Nephron progenitor cell (in vitro differentiated cells): ENCODE measurements around the gene KIAA1217.

Source experiments
- DNase-seq: peaks from one replicate; pipeline ENCODE4 v3.0.0; 2021
- H3K27ac Mint-ChIP-seq: 2 replicates; pipeline ENCODE4 v1.8.0; 2021; ENCODE audit warnings: mild to moderate bottlenecking, moderate library complexity, mixed read lengths
- H3K27me3 Mint-ChIP-seq: 2 replicates; pipeline ENCODE4 v1.8.0; 2021; ENCODE audit warnings: mild to moderate bottlenecking, low read depth, mixed read lengths; ENCODE audit not compliant: poor library complexity
- H3K36me3 Mint-ChIP-seq: 2 replicates; pipeline ENCODE4 v1.8.0; 2021; ENCODE audit warnings: low read depth, mixed read lengths
- H3K4me1 Mint-ChIP-seq: 2 replicates; pipeline ENCODE4 v1.8.0; 2021; ENCODE audit warnings: mixed read lengths
- H3K4me3 Mint-ChIP-seq: 2 replicates; pipeline ENCODE4 v1.8.0; 2021; ENCODE audit warnings: mild to moderate bottlenecking, moderate library complexity, mixed read lengths
- H3K9me3 Mint-ChIP-seq: 2 replicates; pipeline ENCODE4 v1.8.0; 2021; ENCODE audit warnings: mild to moderate bottlenecking, moderate library complexity, mixed read lengths
- CTCF ChIP-seq: fragments of 200-600 bp; sonication (generic); IDR thresholded peaks from 2 replicates; pipeline ENCODE4 v1.5.0; 2021; ENCODE audit warnings: antibody characterized with exemption

KIAA1217 gene

DNA sequence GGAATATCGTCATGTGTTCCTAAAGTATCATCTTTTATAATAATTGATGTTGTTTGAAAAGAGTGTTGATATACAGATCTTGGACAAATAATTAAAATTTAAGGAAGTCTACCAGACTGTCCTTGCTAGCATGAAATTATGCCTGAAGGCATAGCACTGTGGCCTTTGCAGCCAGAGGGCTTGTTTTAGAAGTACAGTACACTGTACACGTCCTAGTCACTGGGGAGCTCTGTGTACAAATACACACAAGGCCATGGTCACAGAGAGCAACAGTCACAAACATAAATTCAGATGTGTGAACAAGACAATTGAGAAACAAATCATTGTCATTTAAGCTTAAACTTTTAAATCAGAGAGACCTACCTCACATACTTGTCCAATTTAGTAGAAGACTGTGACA lies 133.0 kb downstream of the KIAA1217 start:
- no peak for DNase-seq
- Mint-ChIP-seq H3K9me3 (peaks cover 5% of the 10 kb centered on the region), H3K4me1 (peaks cover 4% of the 10 kb centered on the region), H3K4me3 (no peak overlapping the region), H3K27me3 (peaks cover 4% of the 10 kb centered on the region), H3K27ac (no peak overlapping the region), H3K36me3 (peaks cover 33% of the 10 kb centered on the region)
- no peak for TF ChIP-seq CTCF

- DNase-seq: no peak
- TF ChIP-seq CTCF: no peak
- no peak overlapping the region for H3K4me3 Mint-ChIP-seq
- H3K27ac Mint-ChIP-seq: no peak overlapping the region
- H3K4me1 Mint-ChIP-seq: peaks cover 4% of the 10 kb centered on the region
- peaks cover 5% of the 10 kb centered on the region for H3K9me3 Mint-ChIP-seq
- H3K36me3 Mint-ChIP-seq: peaks cover 38% of the 10 kb centered on the region
- peaks cover 4% of the 10 kb centered on the region for H3K27me3 Mint-ChIP-seq
Measured at GRCh38 chr10:24343686-24344085, 134.7 kb downstream of the KIAA1217 start.

GRCh38 chr10:24344279-24344678 lies 135.3 kb downstream of the KIAA1217 start:
- Mint-ChIP-seq H3K27me3 (peaks cover 4% of the 10 kb centered on the region), H3K36me3 (peaks cover 38% of the 10 kb centered on the region), H3K4me1 (peaks cover 8% of the 10 kb centered on the region), H3K9me3 (peaks cover 5% of the 10 kb centered on the region), H3K27ac (no peak overlapping the region), H3K4me3 (no peak overlapping the region)
- no peak for DNase-seq
- no peak for TF ChIP-seq CTCF

DNA sequence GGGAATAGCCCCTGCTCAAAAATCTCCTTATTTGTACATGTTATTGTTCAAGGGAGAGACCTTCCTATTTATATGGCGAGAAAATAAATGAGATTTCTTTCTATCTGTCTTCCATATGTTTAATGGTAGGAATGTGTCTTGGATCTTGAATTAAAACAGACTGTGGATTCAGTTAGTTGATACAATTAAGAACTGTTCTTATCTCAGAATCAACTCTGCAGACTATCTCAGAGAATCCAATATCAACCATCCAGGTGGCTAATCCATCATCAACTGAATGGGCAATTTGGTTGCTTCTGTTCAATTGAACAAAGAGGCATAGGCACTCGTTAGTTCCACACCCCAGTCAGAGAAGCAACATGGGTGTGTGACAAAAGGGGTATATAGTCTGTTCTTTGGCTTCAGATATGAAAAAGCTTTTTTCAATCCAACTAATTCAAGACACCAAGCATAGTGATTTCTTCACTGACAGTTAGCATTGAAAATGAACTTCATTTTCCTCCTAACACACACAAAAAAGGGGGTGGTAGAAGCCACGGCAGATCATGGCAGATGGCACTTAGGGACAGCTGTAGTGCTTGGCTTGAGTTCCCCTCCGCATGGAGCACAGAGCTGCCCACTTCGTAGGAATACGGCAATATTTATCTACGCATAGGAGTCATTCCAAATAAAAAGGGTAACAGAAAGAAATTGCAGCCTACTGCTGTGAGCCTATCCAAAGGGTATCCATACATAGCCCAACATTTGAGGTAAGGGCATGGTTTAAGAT lies 135.9 kb downstream of the KIAA1217 start:
- no peak for DNase-seq
- Mint-ChIP-seq H3K27ac (no peak overlapping the region), H3K27me3 (peaks cover 4% of the 10 kb centered on the region), H3K36me3 (peaks cover 35% of the 10 kb centered on the region), H3K4me1 (peaks cover 14% of the 10 kb centered on the region), H3K9me3 (peaks cover 5% of the 10 kb centered on the region), H3K4me3 (no peak overlapping the region)
- TF ChIP-seq CTCF: no peak

- Mint-ChIP-seq H3K4me3 (no peak overlapping the region), H3K27me3 (no peaks in the 10 kb centered on the region), H3K27ac (no peak overlapping the region), H3K9me3 (peaks cover 5% of the 10 kb centered on the region), H3K4me1 (peaks cover 35% of the 10 kb centered on the region), H3K36me3 (peaks cover 20% of the 10 kb centered on the region)
- no peak for DNase-seq
- TF ChIP-seq CTCF: no peak
Measured at GRCh38 chr10:24346877-24347519, 138.1 kb downstream of the KIAA1217 start.
